ENCODE results near the gene CACNA1D.

The CACNA1D gene

DNA sequence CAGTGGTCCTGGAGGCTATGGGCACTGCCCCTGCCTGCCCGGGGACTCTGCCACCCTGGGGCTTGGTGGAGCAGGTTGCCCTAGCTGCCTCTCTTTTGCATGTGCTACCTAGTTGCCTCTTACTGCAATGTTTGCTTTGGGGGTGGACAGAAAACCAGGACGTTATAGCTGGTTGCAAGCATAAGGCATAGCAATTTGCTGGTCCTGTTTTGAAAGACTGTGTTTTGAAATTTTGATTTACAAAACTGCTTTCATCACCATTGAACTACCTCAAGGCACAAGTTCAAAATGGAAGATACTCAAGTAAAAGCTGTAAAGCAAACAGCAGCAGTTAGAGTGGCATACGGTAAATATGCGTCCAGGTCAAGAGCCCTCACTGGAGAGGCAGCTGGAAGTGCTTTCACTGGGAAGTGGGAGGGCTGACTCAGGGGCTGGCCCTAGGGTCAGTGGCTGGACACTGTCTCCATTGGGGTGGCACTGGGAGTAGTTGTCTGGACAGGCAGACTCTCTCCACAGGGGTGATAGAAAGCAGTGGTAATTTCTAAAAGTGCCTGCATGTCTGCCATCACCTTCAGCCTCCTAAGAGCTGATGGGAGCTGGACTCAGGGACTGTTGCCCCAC lies 213.7 kb downstream of the CACNA1D start:
- Mint-ChIP-seq H3K4me3 (no peak overlapping the region), H3K27ac (no peak overlapping the region), H3K27me3 (peaks cover 6% of the 10 kb centered on the region), H3K36me3 (ENCODE audit: low read depth) (no peaks in the 10 kb centered on the region), H3K4me1 (ENCODE audit: low read depth) (peaks cover 7% of the 10 kb centered on the region), H3K9me3 (no peaks in the 10 kb centered on the region)
- DNase-seq = no peak

DNA sequence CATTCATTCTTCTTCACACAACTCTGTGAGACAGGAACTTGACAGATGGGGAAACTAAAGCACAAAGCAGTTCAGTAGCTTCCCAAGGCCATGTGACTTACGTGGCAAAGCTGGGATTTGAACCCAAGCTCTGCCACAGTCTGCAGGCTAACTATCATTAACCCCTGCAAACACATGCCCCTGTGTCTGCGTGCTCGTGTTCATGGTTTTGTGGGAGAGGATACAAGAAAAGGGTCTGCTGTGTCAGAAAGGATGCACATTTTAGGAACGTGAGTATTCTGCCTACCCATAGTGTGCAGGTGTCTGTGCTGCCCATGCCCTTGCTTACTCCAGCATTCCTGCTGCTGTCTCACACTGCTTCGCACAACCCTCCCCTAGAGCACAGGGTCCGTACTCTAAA lies 214.8 kb downstream of the CACNA1D start:
- peaks cover 7% of the 10 kb centered on the region for H3K4me1 Mint-ChIP-seq (ENCODE audit: low read depth)
- no peak overlapping the region for H3K27ac Mint-ChIP-seq
- no peaks in the 10 kb centered on the region for H3K36me3 Mint-ChIP-seq (ENCODE audit: low read depth)
- no peaks in the 10 kb centered on the region for H3K9me3 Mint-ChIP-seq
- DNase-seq = no peak
- H3K27me3 Mint-ChIP-seq = peaks cover 6% of the 10 kb centered on the region
- no peak overlapping the region for H3K4me3 Mint-ChIP-seq

DNA sequence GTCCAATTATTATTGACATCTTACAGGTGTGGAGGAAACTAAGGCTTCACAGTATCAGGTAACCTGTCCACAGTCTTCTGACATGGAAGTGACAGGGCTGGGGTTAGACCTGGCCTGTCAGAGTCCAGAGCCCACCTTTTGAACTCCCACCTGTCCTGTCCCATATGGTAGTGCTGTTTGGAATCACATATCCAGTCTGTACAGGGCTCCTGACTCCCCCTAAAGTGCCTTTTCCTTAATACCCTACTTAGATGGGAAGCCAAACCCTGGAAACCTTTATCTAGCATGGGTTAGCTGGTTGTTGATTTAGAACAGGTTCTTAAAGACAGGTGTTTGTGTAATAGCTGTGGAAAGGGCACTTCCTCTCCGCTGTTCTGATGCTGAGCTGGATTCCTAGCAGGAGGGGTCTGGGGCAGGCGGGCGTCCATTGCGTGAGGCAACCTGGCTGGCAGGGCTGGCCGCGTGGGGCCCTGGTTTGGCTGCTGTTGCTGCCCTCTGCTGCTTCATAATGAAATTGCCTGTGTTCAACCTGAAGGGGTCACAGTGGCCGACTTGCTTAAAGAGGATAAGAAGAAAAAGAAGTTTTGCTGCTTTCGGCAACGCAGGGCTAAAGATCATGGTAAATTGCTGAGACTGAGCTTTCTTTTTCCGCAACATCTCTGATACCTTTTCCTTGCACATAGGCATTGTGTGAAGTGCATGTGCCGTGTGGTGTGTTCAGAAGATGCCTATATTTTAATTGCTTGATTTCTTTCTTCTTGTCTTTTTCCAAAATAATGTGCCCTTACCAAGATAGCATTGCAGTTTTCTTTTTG lies 215.7 kb downstream of the CACNA1D start:
- Mint-ChIP-seq H3K4me3 (no peak overlapping the region), H3K27ac (no peak overlapping the region), H3K4me1 (ENCODE audit: low read depth) (peaks cover 4% of the 10 kb centered on the region), H3K36me3 (ENCODE audit: low read depth) (no peaks in the 10 kb centered on the region), H3K27me3 (peaks cover 6% of the 10 kb centered on the region), H3K9me3 (no peaks in the 10 kb centered on the region)
- DNase-seq = peak; percentile 71

- Mint-ChIP-seq H3K9me3 (no peaks in the 10 kb centered on the region), H3K27ac (no peak overlapping the region), H3K27me3 (peaks cover 6% of the 10 kb centered on the region), H3K4me3 (no peak overlapping the region), H3K4me1 (ENCODE audit: low read depth) (peaks cover 5% of the 10 kb centered on the region), H3K36me3 (ENCODE audit: low read depth) (no peaks in the 10 kb centered on the region)
- no peak for DNase-seq
Measured at GRCh38 chr3:53711387-53711786, 217.0 kb downstream of the CACNA1D start.

- Mint-ChIP-seq H3K36me3 (ENCODE audit: low read depth) (no peaks in the 10 kb centered on the region), H3K9me3 (no peaks in the 10 kb centered on the region), H3K4me3 (no peak overlapping the region), H3K4me1 (ENCODE audit: low read depth) (peaks cover 5% of the 10 kb centered on the region), H3K27me3 (peaks cover 6% of the 10 kb centered on the region), H3K27ac (no peak overlapping the region)
- DNase-seq = no peak
Measured at GRCh38 chr3:53712817-53713388, 218.5 kb downstream of the CACNA1D start.

DNA sequence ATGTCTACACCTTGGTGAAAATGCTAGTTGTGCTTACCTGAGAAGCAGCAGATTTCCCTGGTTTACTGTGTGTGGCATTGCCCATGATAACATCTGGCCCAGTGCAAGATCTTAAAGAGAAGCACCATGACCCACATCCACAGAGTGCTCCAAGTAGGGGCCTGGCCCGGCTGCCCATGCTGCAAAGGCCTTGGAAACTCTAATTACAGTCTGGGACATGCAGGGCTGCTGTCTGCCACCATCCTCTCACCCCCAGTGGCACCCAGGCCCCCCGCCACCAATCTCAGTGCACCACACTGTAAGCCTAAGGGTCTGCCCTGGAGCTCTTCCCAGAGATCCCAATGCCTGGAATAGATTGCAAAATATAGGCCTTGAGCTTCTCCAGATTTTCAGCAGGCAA lies 219.2 kb downstream of the CACNA1D start:
- Mint-ChIP-seq H3K27me3 (peaks cover 6% of the 10 kb centered on the region), H3K36me3 (ENCODE audit: low read depth) (no peaks in the 10 kb centered on the region), H3K4me1 (ENCODE audit: low read depth) (peaks cover 5% of the 10 kb centered on the region), H3K27ac (no peak overlapping the region), H3K9me3 (no peaks in the 10 kb centered on the region), H3K4me3 (no peak overlapping the region)
- DNase-seq = no peak

DNA sequence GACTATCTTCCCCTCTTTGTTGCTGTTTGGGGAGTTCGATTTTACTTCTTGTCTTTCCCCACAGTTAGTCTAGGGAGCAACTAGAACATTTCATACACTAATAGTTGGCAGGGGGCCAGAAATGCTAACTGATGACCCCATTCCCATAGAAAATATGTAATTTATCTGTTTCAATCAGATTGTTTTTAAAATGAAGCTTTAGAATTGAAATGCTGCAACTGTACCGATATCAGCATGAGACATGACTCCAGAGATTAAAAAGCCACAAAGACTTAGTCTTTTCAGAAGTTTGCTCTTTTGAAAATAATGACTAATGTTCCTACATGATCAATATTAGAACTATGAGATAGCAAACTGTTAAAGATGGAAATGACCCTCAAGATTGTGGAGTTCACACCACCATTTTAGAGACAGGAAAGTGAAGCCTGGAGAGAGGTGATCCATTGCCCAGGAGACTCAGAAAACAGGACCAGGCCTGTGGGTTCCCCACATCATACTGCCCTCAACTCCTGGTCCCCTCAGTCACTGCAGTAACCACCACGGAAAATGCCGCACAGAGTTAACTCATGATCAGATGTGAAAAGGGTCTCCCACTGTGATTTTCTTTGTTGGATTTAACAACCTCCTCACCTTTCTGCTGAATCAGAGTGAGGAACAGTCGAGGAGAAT lies 221.5 kb downstream of the CACNA1D start:
- Mint-ChIP-seq H3K4me3 (no peak overlapping the region), H3K9me3 (no peaks in the 10 kb centered on the region), H3K27me3 (peaks cover 3% of the 10 kb centered on the region), H3K27ac (no peak overlapping the region), H3K36me3 (ENCODE audit: low read depth) (no peaks in the 10 kb centered on the region), H3K4me1 (ENCODE audit: low read depth) (peaks cover 5% of the 10 kb centered on the region)
- no peak for DNase-seq

GRCh38 chr3:53716998-53717397 lies 222.6 kb downstream of the CACNA1D start:
- peaks cover 3% of the 10 kb centered on the region for H3K27me3 Mint-ChIP-seq
- no peak overlapping the region for H3K4me3 Mint-ChIP-seq
- DNase-seq = no peak
- H3K36me3 Mint-ChIP-seq (ENCODE audit: low read depth) = no peaks in the 10 kb centered on the region
- no peaks in the 10 kb centered on the region for H3K9me3 Mint-ChIP-seq
- no peak overlapping the region for H3K27ac Mint-ChIP-seq
- H3K4me1 Mint-ChIP-seq (ENCODE audit: low read depth) = peaks cover 5% of the 10 kb centered on the region

DNA sequence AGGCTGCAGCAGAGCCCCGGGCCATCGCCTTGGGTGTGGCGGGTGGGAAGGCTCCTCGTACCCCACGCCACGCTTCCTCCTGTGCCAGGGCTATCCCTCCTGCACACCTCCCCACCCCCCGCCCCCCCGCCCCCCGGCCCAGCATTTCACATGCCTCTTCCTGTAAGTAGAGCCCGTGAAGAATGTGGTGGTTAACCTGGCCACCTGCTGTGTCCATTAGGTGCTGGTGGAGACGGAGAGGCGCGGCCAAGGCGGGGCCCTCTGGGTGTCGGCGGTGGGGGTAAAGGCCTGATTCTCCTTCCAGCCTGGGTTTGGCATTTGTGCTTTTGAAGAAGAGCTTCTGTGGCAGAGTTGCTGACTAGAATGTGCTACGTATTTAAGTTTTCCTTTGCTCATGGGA lies 224.1 kb downstream of the CACNA1D start:
- no peaks in the 10 kb centered on the region for H3K9me3 Mint-ChIP-seq
- peaks cover 5% of the 10 kb centered on the region for H3K4me1 Mint-ChIP-seq (ENCODE audit: low read depth)
- no peak for DNase-seq
- no peak overlapping the region for H3K4me3 Mint-ChIP-seq
- H3K27me3 Mint-ChIP-seq = peaks cover 7% of the 10 kb centered on the region
- no peaks in the 10 kb centered on the region for H3K36me3 Mint-ChIP-seq (ENCODE audit: low read depth)
- no peak overlapping the region for H3K27ac Mint-ChIP-seq

DNA sequence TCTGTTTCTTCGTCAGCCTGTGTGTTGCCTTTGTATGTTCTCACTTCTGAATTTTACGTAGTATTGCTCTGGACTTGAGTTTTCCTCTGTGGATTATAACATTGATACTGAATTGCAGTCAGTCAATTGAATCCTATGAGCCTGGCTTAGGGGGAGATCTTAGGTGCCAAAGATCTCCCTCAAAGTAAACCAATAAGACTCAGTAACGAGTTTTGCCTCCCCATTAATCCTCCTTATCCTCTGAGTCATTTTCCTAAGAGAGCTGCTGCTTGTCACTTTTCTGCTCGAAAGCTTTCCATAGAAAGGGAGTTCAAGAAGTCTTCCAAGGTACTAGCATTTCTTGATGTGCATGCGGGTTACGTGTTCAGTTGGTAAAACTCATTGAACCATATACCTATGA lies 225.4 kb downstream of the CACNA1D start:
- Mint-ChIP-seq H3K4me1 (ENCODE audit: low read depth) (peaks cover 5% of the 10 kb centered on the region), H3K36me3 (ENCODE audit: low read depth) (no peaks in the 10 kb centered on the region), H3K27me3 (peaks cover 18% of the 10 kb centered on the region), H3K27ac (no peak overlapping the region), H3K9me3 (no peaks in the 10 kb centered on the region), H3K4me3 (no peak overlapping the region)
- no peak for DNase-seq

- Mint-ChIP-seq H3K27me3 (peaks cover 32% of the 10 kb centered on the region), H3K4me1 (ENCODE audit: low read depth) (no peaks in the 10 kb centered on the region), H3K9me3 (no peaks in the 10 kb centered on the region), H3K27ac (no peak overlapping the region), H3K4me3 (no peak overlapping the region), H3K36me3 (ENCODE audit: low read depth) (no peaks in the 10 kb centered on the region)
- no peak for DNase-seq
Measured at GRCh38 chr3:53721187-53722119, 227.0 kb downstream of the CACNA1D start.

- H3K9me3 Mint-ChIP-seq = no peaks in the 10 kb centered on the region
- no peak for DNase-seq
- H3K27me3 Mint-ChIP-seq = peaks cover 40% of the 10 kb centered on the region
- H3K4me1 Mint-ChIP-seq (ENCODE audit: low read depth) = no peaks in the 10 kb centered on the region
- H3K36me3 Mint-ChIP-seq (ENCODE audit: low read depth) = no peaks in the 10 kb centered on the region
- no peak overlapping the region for H3K4me3 Mint-ChIP-seq
- no peak overlapping the region for H3K27ac Mint-ChIP-seq
Measured at GRCh38 chr3:53724566-53724965, 230.2 kb downstream of the CACNA1D start.

- DNase-seq = no peak
- H3K36me3 Mint-ChIP-seq (ENCODE audit: low read depth) = no peaks in the 10 kb centered on the region
- no peak overlapping the region for H3K4me3 Mint-ChIP-seq
- H3K4me1 Mint-ChIP-seq (ENCODE audit: low read depth) = no peaks in the 10 kb centered on the region
- H3K27me3 Mint-ChIP-seq = peaks cover 40% of the 10 kb centered on the region
- H3K9me3 Mint-ChIP-seq = no peaks in the 10 kb centered on the region
- no peak overlapping the region for H3K27ac Mint-ChIP-seq
Measured at GRCh38 chr3:53725387-53725995, 231.1 kb downstream of the CACNA1D start.

DNA sequence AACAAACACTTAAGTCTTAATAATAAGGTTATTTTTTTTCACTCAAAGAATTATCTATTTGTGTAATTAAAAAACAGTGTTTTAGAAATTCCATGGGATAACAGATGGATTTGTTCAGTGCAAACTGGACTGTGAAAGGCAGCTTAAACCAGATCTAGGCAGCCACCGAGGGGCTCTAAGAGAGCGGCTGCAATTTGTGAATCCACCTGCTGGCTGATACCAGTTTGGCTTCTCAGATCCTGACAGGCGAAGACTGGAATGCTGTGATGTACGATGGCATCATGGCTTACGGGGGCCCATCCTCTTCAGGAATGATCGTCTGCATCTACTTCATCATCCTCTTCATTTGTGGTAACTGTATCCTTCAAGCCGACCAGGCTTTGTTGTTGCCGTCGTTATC lies 232.2 kb downstream of the CACNA1D start:
- no peaks in the 10 kb centered on the region for H3K9me3 Mint-ChIP-seq
- H3K36me3 Mint-ChIP-seq (ENCODE audit: low read depth) = no peaks in the 10 kb centered on the region
- peaks cover 40% of the 10 kb centered on the region for H3K27me3 Mint-ChIP-seq
- DNase-seq = no peak
- no peak overlapping the region for H3K27ac Mint-ChIP-seq
- no peaks in the 10 kb centered on the region for H3K4me1 Mint-ChIP-seq (ENCODE audit: low read depth)
- no peak overlapping the region for H3K4me3 Mint-ChIP-seq
